Stimulated activated CD4-positive, alpha-beta T cell treated with anti-CD3 and anti-CD28 coated beads, TNF-alpha, amount 100 ng/mL, for 48 hours (primary cell): ENCODE measurements around the gene TMEM52.
A peak's percentile ranks its signal among the peaks of the same experiment; 100 is the strongest.

Experiments used
- DNase-seq, 3 donors: peaks; one replicate each; pipeline ENCODE4 v3.0.0-alpha.2; 2020; ENCODE audit warnings: low read depth in 3 of 3

Gene TMEM52

DNA sequence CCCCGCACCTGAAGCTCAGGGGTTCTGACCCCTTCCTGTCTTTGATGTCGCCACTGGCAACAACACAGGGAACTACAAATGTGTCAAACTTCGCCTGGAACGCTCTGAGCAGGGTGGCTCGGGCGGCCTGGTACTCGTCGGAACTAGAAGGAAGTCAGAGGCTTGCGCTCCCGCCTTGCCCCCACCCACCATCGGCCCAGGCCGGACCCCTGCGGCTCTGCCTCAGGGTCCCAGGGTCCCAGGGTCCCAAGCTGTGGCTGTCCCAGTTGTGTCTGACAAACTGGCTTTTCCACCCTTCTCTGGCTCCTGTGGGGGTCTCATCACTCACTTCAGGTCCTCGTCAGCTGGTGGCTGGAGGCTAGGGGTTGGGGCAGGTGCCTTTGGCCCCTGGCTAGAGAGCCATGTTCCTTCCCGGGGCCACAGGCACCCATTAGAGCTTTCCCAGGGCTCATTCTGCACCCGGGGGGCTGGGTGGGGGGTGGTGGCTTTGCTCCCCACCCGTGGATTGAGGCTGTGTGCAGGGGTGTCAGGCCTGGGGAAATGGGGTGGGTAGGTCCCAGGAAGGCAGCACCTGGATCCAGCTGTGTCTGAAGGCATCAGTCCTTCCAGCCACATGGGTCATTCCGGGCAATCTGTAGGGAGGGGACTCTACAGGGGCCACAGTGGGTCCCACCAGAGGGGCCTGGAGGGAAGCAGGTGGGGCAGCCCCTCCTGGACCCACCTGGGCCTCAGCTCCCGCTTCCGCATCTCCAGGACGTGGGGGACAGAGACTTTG, 8.0 kb upstream of the TMEM52 start:
- no peak for DNase-seq

DNA sequence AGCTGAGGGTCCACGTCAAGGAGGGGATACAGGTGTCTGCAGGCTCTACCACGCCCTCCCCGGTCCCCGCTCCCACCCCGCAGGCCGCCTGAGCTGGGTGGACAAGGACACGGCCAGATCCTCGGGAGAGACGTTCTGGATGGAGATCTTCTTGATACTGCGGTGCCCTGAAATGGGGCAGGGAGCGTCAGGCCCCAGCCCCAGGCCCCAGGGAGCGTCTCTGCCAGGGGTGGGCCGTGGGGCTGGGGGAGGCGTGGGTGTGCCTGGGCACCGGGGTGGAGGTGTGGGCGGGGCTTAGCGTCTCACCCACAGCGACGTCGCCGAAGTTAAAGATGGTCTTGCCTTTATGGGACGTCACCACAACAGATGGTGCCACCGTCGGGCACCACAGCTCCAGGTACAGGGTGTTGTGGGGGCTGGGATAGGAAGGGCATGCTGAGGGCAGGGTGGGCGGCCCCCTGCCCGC, 7.3 kb upstream of the TMEM52 start:
- no peak for DNase-seq

DNA sequence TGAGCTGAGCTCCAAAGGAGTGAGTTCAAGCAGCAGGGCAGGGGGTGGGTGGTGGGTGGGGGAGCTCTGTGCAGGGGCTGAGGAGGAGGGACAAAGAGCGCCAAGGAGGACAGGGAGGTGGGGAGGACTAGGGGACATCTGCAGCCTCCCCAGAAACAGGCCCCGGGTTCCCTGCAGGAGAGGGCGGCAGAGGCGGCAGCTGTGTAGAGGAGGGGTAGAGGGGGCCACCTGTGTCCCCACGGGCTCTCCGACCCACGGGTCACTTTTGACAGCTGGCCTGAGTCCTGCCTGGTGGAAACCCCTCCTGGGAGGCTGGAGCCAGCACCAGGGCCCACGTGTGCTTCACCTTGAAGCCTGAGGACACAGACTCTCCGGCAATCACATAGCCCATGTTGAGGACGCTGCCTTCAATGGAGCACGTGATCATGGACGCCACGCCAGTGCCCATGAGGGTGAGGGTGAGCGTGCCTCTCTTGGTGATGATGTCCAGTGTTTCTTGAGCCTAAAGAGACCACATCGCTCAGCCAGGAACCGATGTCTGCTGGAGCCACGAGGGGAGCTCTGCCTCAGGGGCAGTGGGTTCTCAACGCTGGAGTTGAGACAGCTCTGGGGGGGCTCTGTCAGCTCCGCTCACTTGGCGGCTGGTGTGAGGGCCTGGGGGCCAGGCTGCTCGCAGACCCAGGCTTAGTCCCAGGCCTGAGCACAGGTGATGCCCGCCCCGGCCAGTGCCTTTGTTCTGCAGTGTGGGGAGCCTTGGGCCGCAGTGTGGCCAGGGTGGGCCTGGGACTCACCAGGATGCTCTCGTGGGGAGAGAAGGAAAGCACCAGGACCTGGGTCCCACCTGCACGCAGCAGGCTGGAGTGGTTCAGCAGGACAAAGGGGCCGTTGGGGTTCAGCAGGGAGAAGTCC, 6.6 kb upstream of the TMEM52 start:
- no peak for DNase-seq

DNA sequence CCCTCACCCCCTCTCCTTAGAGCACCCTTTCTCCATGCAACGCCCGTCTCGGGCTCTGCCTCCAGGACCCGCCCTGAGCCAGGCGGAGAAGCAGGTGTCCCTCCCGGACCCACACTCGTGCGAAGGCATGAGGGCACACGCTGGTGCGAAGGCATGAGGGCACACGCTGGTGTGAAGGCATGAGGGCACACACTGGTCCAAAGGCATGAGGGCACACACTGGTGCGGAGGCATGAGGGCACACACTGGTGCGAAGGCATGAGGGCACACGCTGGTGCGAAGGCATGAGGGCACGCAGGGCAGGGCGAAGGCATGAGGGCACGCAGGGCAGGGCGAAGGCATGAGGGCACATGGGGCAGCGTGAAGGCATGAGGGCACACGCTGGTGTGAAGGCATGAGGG, 5.8 kb upstream of the TMEM52 start:
- no peak for DNase-seq

DNA sequence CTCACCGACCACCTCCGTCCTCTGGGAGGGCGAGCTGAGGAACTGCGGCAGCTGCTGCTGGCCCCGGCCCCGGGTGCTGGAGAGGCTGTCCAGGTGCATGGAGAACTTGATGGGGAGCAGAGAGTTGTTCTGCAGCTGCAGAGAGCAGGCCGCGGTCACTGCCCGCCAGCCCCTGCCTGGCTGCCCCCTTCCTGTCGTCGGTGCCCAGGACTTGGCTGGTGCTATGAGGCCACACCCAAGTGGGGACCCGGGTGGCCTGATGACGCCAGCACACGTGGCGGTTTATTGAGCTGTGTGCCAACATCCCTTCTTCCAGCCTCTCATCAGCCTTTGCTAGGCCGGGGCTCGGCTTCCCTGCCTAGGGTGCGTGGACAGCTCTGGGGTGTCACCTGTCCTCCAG, 5.3 kb upstream of the TMEM52 start:
- no peak for DNase-seq

DNA sequence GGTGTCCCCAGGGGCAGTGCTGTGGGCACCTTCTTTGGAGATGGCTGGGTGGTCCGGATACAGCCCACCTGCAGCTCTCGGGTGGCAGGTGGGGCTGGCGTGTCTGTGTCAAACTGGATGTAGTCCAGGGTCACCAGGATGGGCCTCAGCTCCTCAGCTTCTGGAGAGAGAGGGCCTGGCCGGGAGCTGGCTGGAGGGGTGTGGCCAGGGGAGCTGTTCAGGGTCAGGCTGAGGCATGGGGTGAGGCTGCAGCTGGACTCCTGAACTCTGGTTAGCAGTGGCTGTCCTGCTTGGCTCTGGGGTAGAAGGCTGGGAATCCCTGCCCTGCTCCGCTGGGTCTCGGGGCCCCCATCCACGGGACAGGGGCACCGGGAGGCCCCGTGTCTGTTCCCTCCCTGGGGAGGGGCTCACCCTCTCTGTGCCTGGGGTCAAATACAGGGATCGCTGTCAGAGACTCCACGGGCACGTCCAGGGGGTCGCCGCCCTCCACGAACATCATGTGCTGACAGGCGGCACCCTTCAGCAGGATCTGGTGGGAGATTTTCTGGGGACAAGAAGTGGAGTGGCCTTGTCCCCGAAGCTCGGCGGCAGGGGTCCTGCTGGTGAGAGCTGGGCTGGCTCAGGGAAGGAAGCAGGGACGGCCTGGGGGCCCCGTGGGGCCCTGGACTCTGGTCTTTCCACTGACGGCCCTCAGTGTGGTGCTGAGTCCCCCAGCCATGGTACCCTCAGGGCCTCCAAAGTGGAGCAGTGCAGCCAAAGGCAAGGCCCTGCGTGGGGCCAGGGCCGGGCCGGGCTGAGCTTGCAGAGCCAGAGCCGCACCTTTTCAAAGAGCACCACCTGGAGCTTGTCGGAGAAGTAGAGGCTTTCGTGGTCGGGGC, 4.1 kb upstream of the TMEM52 start:
- no peak for DNase-seq

DNA sequence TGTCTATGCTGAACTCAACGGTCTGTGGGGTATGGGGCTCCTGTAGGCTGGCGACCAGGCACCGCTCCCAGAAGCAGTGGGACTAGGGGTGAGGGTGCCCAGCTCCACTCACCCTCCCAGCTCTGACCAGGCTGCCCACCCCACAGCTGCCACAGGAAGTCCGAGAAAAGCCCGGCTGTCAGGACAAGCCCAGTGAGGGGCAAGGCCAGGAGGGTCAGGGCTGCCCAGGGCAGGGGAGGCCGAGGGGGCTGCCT, 3.5 kb upstream of the TMEM52 start:
- no peak for DNase-seq

DNA sequence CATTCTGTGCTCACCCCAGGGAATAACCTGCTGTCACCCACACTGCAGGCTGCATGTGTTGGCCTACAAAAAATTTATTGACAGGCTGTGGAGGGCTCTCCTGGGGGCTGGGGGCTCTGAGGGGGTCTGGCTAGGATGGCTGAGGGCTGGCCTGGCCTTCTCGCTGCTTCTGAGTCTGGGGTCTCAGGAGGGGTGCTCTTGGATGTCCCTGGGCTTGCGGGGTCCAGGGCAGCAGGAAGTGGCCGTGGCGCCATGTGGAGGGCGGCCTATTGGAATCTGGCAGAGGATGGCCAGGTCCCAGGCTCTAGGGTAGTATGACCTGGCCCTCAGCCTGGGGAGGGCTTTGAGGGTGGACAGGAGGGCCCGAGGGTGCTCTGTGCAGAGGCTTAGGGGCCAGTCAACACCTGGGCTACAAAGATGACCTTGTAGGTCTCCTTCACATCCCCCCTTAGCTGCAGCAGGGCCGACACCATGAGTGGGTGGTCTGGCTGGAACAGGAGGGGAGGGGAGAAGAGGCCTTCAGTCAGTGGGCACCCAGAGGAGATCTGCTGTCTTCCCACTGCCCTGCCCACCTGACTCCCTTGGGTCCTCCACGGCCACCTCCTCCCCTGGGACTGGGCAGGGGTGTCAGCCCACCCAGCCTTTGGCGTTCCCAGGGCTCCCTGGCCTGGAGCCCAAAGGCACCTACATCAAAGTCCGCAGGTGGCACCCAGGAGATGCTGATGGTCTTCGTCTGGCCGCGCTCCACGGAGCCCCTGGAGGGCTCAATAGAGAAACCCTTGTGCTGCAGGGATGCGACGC, 3.0 kb upstream of the TMEM52 start:
- DNase-seq: no peak

DNA sequence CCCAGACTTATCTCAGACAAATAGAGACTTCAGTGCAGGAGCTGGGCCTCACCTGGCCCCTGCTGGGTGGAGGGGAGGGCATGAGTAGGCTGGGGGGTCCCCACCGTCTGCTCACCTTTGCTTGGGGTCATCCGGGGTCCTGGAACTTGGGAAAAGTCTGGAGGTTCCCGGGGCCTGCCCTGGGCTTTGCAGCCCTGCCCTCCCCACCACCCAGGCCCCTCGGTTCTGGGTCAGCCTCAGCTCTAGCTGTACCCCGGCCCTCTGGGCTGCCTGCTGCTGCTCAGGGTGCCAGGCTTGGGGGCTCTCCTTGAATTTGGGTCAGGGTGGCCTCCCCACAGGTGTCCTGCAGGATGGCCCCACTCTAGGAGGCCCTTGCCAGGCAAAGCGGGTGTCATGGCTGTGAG, 2.4 kb upstream of the TMEM52 start:
- DNase-seq: no peak

DNA sequence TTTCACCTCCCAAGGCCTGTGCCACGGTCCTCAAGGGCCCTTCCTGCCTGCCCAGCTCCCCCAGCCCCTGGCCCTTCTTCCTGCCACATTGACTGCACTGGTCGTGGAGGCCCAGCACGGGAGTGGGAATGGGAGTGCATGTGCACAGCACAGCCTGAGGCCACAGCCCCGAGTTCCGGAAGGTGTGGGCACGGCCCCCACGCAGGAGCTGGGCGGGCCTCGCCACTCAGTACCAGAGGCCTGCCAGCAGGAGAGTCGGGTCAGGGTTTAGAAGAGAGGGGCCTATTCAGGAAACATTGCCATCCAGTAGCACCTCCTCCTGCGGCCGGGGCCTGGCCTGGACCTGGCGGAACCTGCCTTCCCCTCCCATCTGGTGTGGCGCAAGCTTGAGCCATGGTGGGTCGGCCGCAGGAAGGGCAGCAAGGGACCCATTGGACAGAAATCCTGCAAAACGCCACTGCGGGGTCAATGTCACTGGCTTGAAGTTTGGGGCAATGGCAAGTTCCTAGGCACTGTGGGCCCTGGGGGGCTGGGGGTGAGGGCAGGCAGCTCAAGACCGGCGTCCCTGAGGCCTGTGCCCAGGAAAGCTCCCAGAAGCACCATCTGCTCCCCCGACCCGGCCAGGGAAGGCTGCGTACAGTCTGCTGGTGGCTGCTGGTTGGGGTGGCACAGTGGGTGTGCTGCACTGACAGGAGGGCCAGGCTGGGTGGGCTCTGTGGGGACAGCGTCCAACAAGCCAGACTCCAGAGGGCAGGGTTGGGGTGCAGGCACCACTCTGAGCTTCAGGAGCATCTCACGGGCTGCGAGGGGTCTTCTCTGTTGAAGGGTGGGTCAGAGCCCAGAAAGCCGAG, 1.8 kb upstream of the TMEM52 start:
- no peak for DNase-seq

DNA sequence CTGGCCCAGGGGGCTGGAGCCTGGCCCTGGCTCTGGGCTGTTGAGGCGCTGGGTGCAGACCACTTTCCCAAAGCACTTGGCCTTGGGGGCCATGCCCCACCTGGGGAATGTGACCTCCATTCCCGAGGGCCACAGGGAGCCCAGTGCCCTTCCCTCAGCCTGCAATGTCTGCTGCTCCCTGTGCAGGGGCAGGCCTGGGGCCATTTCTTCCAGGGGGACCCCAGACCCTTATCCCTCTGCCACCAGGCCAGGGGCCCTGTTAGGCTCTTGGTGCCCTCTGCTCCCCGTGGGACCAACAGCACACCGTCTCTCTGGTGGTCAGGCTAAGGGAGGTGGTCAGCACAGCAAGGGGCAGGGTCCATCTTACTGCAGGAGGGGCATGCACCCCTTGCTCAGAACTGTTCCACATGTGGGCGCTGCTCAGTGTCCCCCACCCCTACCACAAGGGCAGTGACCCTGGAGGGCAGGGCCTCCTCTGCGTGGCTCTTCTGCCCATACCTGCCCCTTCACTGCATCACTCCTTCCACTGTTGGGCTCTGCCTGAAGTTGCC, 1.1 kb upstream of the TMEM52 start:
- no peak for DNase-seq

DNA sequence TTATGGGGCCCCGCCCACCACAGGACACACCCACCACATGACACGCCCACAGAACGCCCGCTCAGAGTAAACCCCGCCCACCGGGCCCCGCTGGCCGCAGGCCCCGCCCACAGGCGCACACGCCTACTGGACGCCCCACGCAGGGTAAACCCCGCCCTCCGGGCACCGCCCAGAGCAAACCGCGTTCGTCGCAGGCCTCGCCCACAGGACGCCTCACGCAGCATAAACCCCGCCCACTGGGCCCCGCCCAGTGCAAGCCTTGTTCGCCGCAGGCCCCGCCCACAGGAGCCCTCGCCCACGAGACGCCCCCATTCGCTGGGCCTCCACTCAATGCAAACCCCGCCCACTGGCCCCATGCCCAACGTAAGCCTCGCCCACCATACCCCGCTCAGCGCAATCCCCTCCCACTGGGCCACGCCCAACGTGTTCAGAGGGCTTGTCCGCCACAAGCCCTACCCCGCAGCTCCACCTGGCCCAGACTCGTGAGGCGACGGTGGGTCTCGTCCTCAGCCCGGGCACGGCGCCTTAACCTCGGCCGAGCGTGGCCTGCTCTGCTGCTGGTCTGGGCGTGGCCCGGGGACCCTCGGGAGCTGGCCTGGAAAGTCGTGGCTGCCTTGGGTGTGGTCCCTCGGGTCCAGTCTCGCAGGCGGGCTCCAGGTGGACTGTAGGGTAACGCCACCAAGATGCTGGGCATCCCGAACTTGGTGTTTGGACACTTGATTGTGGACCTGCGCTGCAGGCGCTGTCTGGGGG, 401 bp upstream of the TMEM52 start:
- DNase-seq: peak; percentile 96 to 99 (median 97)

DNA sequence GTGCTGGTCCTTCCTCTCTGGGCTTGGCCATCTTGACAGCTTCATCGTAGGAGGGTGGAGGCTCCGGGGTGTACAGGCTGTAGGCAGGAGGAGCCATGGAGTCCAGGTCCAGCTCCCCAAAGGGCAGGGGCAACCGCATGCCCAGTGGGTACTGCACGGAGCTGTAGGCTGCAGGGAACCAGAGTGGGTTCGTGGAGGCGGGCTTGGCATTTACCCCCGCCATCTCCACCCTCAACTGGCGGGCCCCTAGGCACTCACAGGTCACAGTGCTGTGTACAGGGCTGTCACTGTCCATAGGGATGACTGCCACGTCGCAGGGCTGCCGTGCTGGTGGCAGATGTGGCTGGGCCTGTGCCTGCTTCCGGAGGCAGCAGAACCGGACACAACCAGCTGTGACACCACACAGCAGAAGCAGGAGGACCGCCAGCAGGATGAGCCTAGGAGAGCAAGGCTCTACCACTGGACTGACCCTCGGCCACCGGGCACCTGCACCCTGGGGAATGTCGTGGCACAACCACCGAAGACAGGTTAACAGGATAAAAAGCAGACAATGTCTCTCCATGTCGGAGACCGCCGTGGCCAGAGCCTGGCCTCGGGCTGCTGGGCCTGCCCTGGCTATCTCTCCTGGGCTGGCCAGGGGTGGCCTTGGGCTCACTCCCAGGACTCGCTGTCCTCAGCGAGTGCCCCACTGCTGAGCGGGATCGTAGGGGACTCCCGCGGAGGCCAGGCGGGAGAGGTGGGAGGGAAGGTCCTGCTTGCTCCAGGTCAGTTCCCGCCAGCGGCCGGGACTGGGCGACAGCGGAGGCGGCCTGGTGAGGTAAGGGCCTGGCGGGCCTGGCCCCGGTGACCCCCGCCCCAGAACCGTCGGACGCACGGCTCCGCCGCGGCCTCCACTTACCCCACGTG, 831 bp downstream of the TMEM52 start:
- DNase-seq: no peak

DNA sequence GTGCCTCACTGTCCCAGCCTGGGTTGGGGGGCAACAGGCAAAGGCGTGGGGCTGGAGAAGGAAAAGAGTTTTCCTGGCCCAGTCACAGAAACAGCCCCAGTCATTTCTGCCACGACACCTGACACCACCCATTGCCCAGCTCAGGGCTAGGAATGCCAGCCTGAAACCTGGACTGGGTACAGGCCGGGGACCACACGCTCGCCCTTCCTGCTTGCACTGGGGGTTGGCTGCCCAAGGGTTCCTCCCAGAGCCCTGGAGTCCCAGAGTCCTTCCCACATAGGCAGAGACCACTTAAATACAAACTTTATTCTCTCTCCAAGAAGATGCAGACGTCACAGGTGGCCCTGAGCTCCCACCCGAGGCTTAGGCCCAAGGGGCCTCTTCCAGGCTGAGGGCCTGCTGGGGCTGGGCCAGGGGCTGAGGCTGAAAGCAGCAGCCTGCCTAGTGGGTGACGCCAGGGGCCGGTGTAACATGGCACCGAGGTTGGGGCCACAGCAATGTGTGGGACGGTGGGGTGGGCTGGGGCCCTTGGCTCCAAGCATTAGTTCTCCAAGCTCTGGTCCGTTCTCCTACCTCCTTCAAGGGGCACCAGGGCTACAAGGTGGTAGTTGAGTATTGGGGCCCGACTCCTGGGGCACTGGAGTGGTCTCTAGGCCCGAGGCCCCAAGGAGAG, 1.6 kb downstream of the TMEM52 start:
- DNase-seq: no peak

DNA sequence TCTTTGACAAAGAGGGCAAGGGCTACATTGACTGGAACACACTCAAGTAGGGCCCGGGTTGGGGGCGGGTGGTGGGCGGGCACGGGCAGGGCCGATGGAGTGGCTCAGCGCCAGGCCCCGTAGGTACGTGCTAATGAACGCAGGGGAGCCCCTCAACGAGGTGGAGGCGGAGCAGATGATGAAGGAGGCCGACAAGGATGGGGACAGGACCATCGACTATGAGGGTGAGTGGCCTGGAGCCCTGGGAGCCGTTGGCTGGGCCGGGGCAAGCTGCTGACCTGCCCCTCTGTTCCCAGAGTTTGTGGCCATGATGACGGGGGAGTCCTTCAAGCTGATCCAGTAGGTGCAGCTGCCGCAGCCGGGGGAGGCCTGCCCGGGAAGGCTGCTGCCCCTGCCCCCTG, 2.2 kb downstream of the TMEM52 start:
- DNase-seq: no peak

DNA sequence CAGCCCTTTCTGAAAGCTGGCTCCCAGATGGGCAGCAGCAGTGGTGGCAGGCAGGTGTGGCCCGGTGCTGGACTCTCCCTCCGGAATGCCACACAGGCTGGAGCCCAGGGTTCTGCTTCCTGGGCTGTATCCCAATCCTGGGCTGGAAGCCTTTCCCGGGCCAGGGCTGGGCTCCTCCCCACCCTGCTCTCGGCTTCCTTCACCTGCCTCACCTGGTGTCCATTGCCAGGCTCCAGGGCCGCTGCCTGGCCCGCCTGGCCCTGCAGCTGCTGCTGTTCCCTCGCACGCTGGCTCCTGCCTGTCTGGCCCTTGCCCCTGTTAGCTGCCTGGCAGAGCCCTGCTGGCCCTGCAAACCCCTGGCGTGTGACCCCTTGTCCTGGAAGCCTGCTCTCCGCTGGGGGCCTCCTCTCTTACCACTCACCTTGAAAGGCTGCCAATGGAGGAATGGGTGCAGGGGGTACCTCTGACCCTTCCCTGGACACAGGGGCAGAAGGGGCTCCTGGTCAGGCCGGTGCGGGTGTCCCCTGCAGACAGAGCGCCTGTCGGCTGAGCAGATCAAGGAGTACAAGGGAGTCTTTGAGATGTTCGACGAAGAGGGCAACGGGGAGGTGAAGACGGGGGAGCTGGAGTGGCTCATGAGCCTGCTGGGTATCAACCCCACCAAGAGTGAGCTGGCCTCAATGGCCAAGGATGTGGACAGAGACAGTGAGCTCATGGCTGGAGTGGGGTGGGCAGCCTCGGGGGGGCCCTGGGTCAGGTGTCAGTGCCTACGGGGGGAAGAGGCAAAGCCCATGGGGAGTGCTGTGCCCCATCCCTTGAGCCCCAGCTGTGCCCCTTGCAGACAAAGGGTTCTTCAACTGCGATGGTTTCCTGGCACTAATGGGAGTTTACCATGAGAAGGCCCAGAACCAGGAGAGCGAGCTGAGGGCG, 2.9 kb downstream of the TMEM52 start:
- DNase-seq: no peak
